Motor neuron (in vitro differentiated cells): ENCODE measurements around the gene TADA2B. TPM values are rescaled to one million over a fixed set of nuclear protein-coding genes. Genes with fewer than 3 reads are reported as not detected.
"Not testable (repeated sequence)": the region's sequence is repeated elsewhere in the genome, so short reads cannot be mapped to it uniquely, and the experiment has no call there.

Experiments
- ATAC-seq, 8 experiments: fragments of 200-7000 bp; cut with Tn5 transposase; replicated peaks in 6 of 8; 2 replicates each; pipeline ENCODE4 v1.8.0; 2021; ENCODE audit warnings: mild to moderate bottlenecking in 8 of 8, moderate library complexity in 8 of 8
- H3K27ac ChIP-seq, 2 donors: fragments of 250-450 bp; sonication (Bioruptor Pico); 2 replicates each; pipeline ENCODE4 v1.9.0; 2021; ENCODE audit warnings: antibody characterized with exemption in 2 of 2, mild to moderate bottlenecking in 2 of 2, moderate library complexity in 1 of 2
- H3K4me1 ChIP-seq, 2 donors: fragments of 250-450 bp; sonication (Bioruptor Pico); replicated peaks in 1 of 2; 2 replicates each; pipeline ENCODE4 v1.6.1; 2021; ENCODE audit warnings: antibody characterized with exemption in 2 of 2, mild to moderate bottlenecking in 2 of 2, moderate library complexity in 1 of 2
- H3K4me3 ChIP-seq, 5 donors: fragments of 250-450 bp; sonication (Bioruptor Pico); 2 replicates each; pipeline ENCODE4 v1.9.0; 2021; ENCODE audit warnings: antibody characterized with exemption in 5 of 5, mild to moderate bottlenecking in 5 of 5, moderate library complexity in 4 of 5
- WGBS, 10 experiments: fragments of 450-650 bp; shearing (Covaris generic); methylation state at CpG; one replicate each; pipeline ENCODE4 v1.0.0; 2022; 5-methylcytosine and 5-hydroxymethylcytosine counted together
- in situ Hi-C, 9 experiments: fragments of 400-800 bp; cut with MboI; loops; one replicate each; pipeline ENCODE4 v1.15.0; 2021; ENCODE audit warnings: low sequenced_read_pairs in 9 of 9, low pct_unique_long_range_greater_than_20kb in 2 of 9; ENCODE audit not compliant: unreplicated experiment in 9 of 9
- total RNA-seq, 8 experiments: library from RNA; unstranded; fragments of 300-600 nt; gene quantifications; 2 replicates each; pipeline versions ENCODE4 v1.2.3 to v1.2.4, GENCODE V29; 2022

The TADA2B gene
- total RNA-seq, 8 experiments from 2014 or later, result 11.2 to 19.8 (median 13.7) TPM

- 72 to 100% (median 93%) methylated on average over 1 to 7 of the region's 7 CpGs; no CpG with 5 or more reads in 1 of the 10 experiments for WGBS, 10 experiments
- H3K4me1 ChIP-seq, result peaks cover 0 to under 1% of the 10 kb centered on the region in 2 donors
- H3K27ac ChIP-seq, result no peak overlapping the region
- in situ Hi-C loops, result loop anchor here in 1 of 9 experiments (25.0 kb wide), 1 partner anchor 384 kb away; the partner anchor contains the start of genes BLOC1S4 and MRFAP1L1
- no peak for ATAC-seq
- H3K4me3 ChIP-seq, result no peak overlapping the region
Measured at GRCh38 chr4:7096236-7096635, 53.1 kb downstream of the TADA2B start.

GRCh38 chr4:7101692-7102515, 58.7 kb downstream of the TADA2B start:
- in situ Hi-C loops, result no loop called here
- ATAC-seq, result peak; percentile 75 to 93 (median 84)
- 0 to 53% (median 10%) methylated on average over 2 to 9 of the region's 24 CpGs; no CpG with 5 or more reads in 3 of the 10 experiments for WGBS, 10 experiments

GRCh38 chr4:7102516-7102909, 59.3 kb downstream of the TADA2B start:
- ATAC-seq, H3K27ac ChIP-seq, in situ Hi-C loops: not testable (repeated sequence)
- H3K4me1 ChIP-seq, result peaks cover 13 to 24% of the 10 kb centered on the region in 2 donors
- WGBS, 10 experiments, result 30 to 83% (median 41%) methylated on average over 1 to 10 of the region's 12 CpGs; no CpG with 5 or more reads in 4 of the 10 experiments
- H3K4me3 ChIP-seq, result peak overlapping the region in 4 of 5 donors; percentile 27 to 39 (median 38)

More at GRCh38 chr4:7101692-7102515, 58.7 kb downstream of the TADA2B start:
- H3K4me3 ChIP-seq, result peak overlapping the region in 3 of 5 donors; percentile 5 to 22 (median 6)
- H3K4me1 ChIP-seq, result peaks cover 13 to 24% of the 10 kb centered on the region in 2 donors
- H3K27ac ChIP-seq, result peak overlapping the region in 1 of 2 donors; percentile 31

DNA sequence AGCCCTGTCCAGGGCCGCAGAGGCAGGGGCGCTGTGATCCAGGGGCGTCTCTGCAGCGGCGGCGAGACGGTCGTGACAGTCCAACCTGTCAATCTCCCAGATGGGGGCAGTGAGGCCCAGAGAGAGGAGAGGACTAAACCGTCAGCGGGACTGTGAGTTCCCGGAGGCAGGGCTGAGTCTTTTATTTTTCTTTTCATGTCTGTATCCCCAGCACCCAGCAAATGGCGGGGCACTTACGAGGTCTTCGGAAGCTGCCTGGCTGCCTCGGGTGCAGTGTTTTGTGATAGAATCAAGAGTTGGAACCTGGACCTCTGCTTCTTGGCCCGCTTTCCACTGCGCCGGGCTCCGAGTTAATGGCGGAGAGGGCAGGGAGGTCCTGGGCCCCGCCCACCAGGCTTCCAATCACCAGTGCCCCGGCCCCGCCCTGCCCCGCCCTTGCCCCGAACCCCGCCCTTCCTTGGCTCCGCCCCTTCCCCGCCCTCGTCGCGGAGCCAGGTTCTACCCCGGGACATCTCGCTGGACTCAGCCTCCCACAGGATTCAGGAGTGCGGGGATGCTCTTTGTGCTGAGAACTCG, 59.9 kb downstream of the TADA2B start:
- H3K4me3 ChIP-seq, result peak overlapping the region; percentile 12 to 39 (median 37)
- H3K27ac ChIP-seq, result peak overlapping the region in 1 of 2 donors; percentile 5
- WGBS, 10 experiments, result 0 to 19% (median 0%) methylated on average over 3 to 12 of the region's 35 CpGs; no CpG with 5 or more reads in 7 of the 10 experiments
- peaks cover 13 to 24% of the 10 kb centered on the region in 2 donors for H3K4me1 ChIP-seq
- in situ Hi-C loops, result no loop called here
- peak; percentile 35 to 74 (median 66) for ATAC-seq

DNA sequence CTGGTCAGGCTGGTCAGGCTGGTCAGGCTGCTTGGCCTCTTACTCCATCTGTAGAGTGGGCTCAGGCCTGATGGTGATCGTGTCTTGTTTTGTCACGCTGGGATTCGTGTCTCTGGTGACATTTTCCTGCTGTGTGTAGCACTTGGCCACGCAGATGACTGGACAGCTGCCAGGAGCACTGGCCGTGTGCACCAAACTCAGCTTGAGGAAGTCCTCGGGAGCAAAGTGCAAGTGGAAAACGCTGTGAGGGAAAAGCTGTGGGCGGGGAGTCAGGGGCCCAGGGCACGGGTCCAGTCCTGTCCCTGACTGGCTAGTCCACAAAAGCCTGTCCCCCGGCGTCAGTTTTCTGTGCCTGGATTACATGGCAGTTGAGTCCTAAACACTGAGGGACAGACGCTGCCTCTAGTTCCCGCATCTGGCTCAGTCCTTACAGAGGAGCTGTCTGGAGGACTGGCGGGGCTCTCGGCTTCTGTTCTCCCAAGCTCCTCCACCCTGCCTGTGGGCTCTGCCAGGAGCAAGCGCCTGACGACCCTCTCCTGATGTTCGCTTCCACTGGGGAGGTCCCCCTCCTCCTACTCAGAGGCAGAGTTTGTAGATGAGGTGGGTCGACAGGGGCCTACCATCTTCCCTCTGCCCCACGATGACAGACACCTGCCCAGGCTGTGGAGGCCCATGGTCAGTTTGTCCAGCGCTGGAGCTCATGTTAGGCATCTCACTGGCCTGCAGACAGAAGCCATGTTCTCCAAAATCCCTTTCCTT, 60.6 kb downstream of the TADA2B start:
- H3K4me1 ChIP-seq, result peaks cover 13 to 24% of the 10 kb centered on the region in 2 donors
- ATAC-seq, result peak; percentile 1 to 60 (median 29)
- WGBS, 10 experiments, result 8 to 80% (median 40%) methylated on average over 1 to 7 of the region's 21 CpGs; no CpG with 5 or more reads in 3 of the 10 experiments
- peak overlapping the region in 4 of 5 donors; percentile 27 to 39 (median 38) for H3K4me3 ChIP-seq
- peak overlapping the region in 1 of 2 donors; percentile 5 for H3K27ac ChIP-seq
- in situ Hi-C loops, result no loop called here

- no peak for ATAC-seq
- 67 to 94% (median 80%) methylated on average over 1 to 4 of the region's 7 CpGs; no CpG with 5 or more reads in 5 of the 10 experiments for WGBS, 10 experiments
- Histone ChIP-seq H3K27ac (peak overlapping the region in 1 of 2 donors; percentile 5), H3K4me3 (no peak overlapping the region), H3K4me1 (peaks cover 13 to 24% of the 10 kb centered on the region in 2 donors)
- in situ Hi-C loops, result no loop called here
Measured at GRCh38 chr4:7104366-7105031, 61.3 kb downstream of the TADA2B start.

DNA sequence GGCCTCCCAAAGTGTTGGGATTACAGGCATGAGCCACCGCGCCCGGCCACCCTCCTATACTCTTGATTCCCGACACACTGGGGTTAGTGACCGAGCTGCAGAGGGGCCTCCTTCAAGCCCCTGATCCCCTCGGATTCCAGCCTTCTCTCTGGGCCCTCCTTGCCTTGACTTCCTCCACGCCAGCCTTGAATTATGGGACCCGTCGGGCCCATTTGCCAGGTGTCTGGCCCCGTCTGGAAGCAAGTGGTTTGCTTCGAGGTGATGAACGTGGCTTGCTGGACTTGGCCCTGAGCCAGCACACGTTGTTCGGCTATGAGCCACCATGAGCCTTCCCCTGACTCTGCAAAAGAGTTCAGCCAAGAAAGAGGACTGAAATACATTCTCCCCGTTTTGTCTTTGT, 62.1 kb downstream of the TADA2B start:
- Histone ChIP-seq H3K4me3 (no peak overlapping the region), H3K27ac (no peak overlapping the region), H3K4me1 (peaks cover 13 to 24% of the 10 kb centered on the region in 2 donors)
- in situ Hi-C loops, result no loop called here
- 4 to 86% (median 80%) methylated on average over 1 to 12 of the region's 15 CpGs; no CpG with 5 or more reads in 2 of the 10 experiments for WGBS, 10 experiments
- no peak for ATAC-seq

GRCh38 chr4:7107166-7107905, 64.2 kb downstream of the TADA2B start:
- Histone ChIP-seq H3K27ac (no peak overlapping the region), H3K4me3 (no peak overlapping the region), H3K4me1 (peaks cover 13 to 18% of the 10 kb centered on the region in 2 donors)
- 43 to 80% (median 74%) methylated on average over 2 to 5 of the region's 11 CpGs; no CpG with 5 or more reads in 7 of the 10 experiments for WGBS, 10 experiments
- ATAC-seq, result no peak
- in situ Hi-C loops, result no loop called here

Other genes starting within 250 kb of the TADA2B start
- gene TBC1D14, start 133.5 kb upstream of the TADA2B start, total RNA-seq, result 10 to 100 TPM; 35.9 to 76.1 (median 49.8) TPM
- 10 to 100 TPM; 14.3 to 75.1 (median 20.3) TPM for gene GRPEL1, start 24.7 kb downstream of the TADA2B start, total RNA-seq
- gene SORCS2, start 149.2 kb downstream of the TADA2B start, total RNA-seq, result 10 to 100 TPM in 1 of 8 experiments, 1 to 10 TPM in 7; 1.8 to 14.0 (median 5.3) TPM